Measurements from ENCODE around the gene TNFSF18. TPM values are rescaled to one million over a fixed set of nuclear protein-coding genes. Genes with fewer than 3 reads are reported as not detected.

Gene TNFSF18
- polyA plus RNA-seq, 3 donors: not detected

- Mint-ChIP-seq H3K36me3 (no peaks in the 10 kb centered on the region), H3K9me3 (peaks cover 5 to 12% (median 9%) of the 10 kb centered on the region in 7 donors), H3K27ac (no peak overlapping the region), H3K4me1 (peaks cover 6% of the 10 kb centered on the region), H3K27me3 (ENCODE audit: low read depth in 3 of 3) (no peaks in the 10 kb centered on the region), H3K4me3 (no peak overlapping the region)
- DNase-seq: no peak
- Histone ChIP-seq H3K4me3 (replicated peaks in 1 of 3; ENCODE audit: low read depth in 2 of 3, low read length in 3 of 3) (no peak overlapping the region), H2AFZ (ENCODE audit: insufficient read depth, low read depth, low read length, poor library complexity, severe bottlenecking) (no peak overlapping the region), H3K4me2 (replicated peaks; ENCODE audit: extremely low read depth, low read length, poor library complexity, severe bottlenecking) (no peak overlapping the region), H4K20me1 (ENCODE audit: insufficient read depth, low read length) (no peaks in the 10 kb centered on the region), H3K79me2 (ENCODE audit: insufficient read depth, low read length) (no peaks in the 10 kb centered on the region), H3K9me3 (replicated peaks in 1 of 2; ENCODE audit: control insufficient read depth in 1 of 2, insufficient read depth in 1 of 2, low read length in 2 of 2) (peaks cover 0 to 4% of the 10 kb centered on the region in 2 donors), H3K27ac (ENCODE audit: low read depth in 1 of 2, low read length in 2 of 2) (no peak overlapping the region), H3K4me1 (ENCODE audit: control insufficient read depth in 1 of 2, insufficient read depth in 2 of 2, low read length in 2 of 2) (no peaks in the 10 kb centered on the region), H3K27me3 (ENCODE audit: control insufficient read depth in 2 of 2, insufficient read depth in 2 of 2, low read length in 2 of 2) (no peaks in the 10 kb centered on the region), H3K9ac (ENCODE audit: insufficient read depth, low read length, poor library complexity, severe bottlenecking) (no peak overlapping the region), H3K36me3 (replicated peaks in 1 of 2; ENCODE audit: control insufficient read depth in 1 of 2, insufficient read depth in 2 of 2, low read length in 2 of 2) (no peaks in the 10 kb centered on the region)
- 0% methylated on average over 1 of the region's 1 CpG for WGBS (ENCODE audit: insufficient coverage)
- no peak for TF ChIP-seq CTCF (IDR thresholded peaks at IDR 0.05)
- intact Hi-C loops (cut with micrococcal nuclease): no loop called here
Observed at GRCh38 chr1:172991674-172992400, 58.9 kb downstream of the TNFSF18 start.

DNA sequence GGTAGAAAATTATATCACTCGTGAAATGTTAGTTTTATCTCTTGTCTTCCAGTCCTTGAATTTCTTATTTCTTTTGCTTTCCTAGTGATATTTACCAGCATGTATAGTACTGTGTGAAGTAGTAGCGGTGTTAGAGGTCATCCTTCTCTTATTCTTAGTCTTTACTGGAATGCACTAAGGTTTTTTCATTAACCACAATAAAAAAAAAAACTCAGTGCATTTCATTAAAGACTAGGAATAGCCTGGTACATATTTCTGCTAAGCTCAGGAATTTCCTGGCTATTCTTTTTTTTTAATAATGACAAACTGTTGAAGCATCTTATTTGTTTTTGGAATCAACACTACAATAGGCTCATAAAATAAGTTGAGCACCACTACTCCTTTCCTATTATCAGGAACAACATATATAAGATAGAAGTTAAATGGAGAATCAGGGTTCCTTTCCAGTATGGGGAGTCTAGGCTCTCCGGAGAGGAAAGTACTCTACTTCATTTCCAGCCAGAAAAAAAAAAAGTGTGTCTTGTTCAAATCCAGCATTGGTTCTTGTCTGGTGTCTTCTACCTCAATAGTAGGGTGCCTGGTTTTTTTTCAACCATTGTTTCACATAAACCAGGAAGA, 60.0 kb downstream of the TNFSF18 start:
- H3K9me3 Mint-ChIP-seq: peaks cover 0 to 10% (median 7%) of the 10 kb centered on the region in 7 donors
- no peaks in the 10 kb centered on the region for H3K36me3 Mint-ChIP-seq
- Histone ChIP-seq H3K4me1 (ENCODE audit: control insufficient read depth in 1 of 2, insufficient read depth in 2 of 2, low read length in 2 of 2) (no peaks in the 10 kb centered on the region), H2AFZ (ENCODE audit: insufficient read depth, low read depth, low read length, poor library complexity, severe bottlenecking) (no peak overlapping the region), H3K4me3 (replicated peaks in 1 of 3; ENCODE audit: low read depth in 2 of 3, low read length in 3 of 3) (no peak overlapping the region), H3K4me2 (replicated peaks; ENCODE audit: extremely low read depth, low read length, poor library complexity, severe bottlenecking) (no peak overlapping the region), H3K9ac (ENCODE audit: insufficient read depth, low read length, poor library complexity, severe bottlenecking) (no peak overlapping the region), H3K9me3 (replicated peaks in 1 of 2; ENCODE audit: control insufficient read depth in 1 of 2, insufficient read depth in 1 of 2, low read length in 2 of 2) (no peaks in the 10 kb centered on the region), H3K27ac (ENCODE audit: low read depth in 1 of 2, low read length in 2 of 2) (no peak overlapping the region), H3K79me2 (ENCODE audit: insufficient read depth, low read length) (no peaks in the 10 kb centered on the region), H4K20me1 (ENCODE audit: insufficient read depth, low read length) (no peaks in the 10 kb centered on the region), H3K27me3 (ENCODE audit: control insufficient read depth in 2 of 2, insufficient read depth in 2 of 2, low read length in 2 of 2) (no peaks in the 10 kb centered on the region), H3K36me3 (replicated peaks in 1 of 2; ENCODE audit: control insufficient read depth in 1 of 2, insufficient read depth in 2 of 2, low read length in 2 of 2) (no peaks in the 10 kb centered on the region)
- TF ChIP-seq CTCF (IDR thresholded peaks at IDR 0.05): no peak
- H3K27ac Mint-ChIP-seq: no peak overlapping the region
- WGBS (ENCODE audit: insufficient coverage): no CpG with 5 or more reads among the region's 3 CpGs
- DNase-seq: no peak
- H3K4me3 Mint-ChIP-seq: no peak overlapping the region
- intact Hi-C loops (cut with micrococcal nuclease): no loop called here
- H3K4me1 Mint-ChIP-seq: peaks cover 6% of the 10 kb centered on the region
- H3K27me3 Mint-ChIP-seq (ENCODE audit: low read depth in 3 of 3): no peaks in the 10 kb centered on the region

Other genes starting within 250 kb of the TNFSF18 start
- under 1 TPM; 0.21 to 0.40 (median 0.38) TPM for gene TNFSF4, start 156.4 kb upstream of the TNFSF18 start, polyA plus RNA-seq